Mesenteric fat pad (tissue), 1 donor: ENCODE results near the gene PMEPA1. TPM values are rescaled to one million over a fixed set of nuclear protein-coding genes. Genes with fewer than 3 reads are reported as not detected.

Experiments
- DNase-seq: peaks from one replicate; pipeline ENCODE4 v3.0.0-alpha.2; 2020; ENCODE audit warnings: low spot score
- total RNA-seq: library from RNA; stranded (reverse); fragmentation: NEBNext Ultra II Directional; extraction: Animal tissue kit (Norgen Biotek cat#: 25700); gene quantifications from one replicate; pipeline ENCODE4 v1.2.1, GENCODE V29; 2021
- donor health status: DM: yes; HTN: yes; CAD: no.

PMEPA1 gene
- total RNA-seq, 1 donor from 2014 or later = 90.0 TPM

DNA sequence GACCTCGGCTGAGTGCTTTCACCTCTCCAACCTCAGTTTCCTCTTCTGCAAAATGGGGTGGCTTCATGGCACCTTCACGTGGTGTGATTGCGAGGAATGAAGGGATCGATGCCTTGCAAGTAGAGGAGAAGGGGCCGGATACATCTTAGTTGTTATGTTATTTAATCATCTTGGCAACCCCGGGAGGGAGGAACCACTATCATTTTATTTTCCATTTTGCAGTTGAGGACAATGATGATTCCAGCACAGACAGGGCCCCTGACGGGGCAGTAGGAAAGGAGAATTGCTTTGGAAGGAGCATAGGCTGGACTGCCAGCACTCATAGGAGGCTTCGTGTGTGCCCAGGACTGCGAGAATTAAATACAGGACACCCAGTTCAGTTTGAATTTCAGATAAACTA, 2.5 kb upstream of the PMEPA1 start:
- DNase-seq = no peak

DNA sequence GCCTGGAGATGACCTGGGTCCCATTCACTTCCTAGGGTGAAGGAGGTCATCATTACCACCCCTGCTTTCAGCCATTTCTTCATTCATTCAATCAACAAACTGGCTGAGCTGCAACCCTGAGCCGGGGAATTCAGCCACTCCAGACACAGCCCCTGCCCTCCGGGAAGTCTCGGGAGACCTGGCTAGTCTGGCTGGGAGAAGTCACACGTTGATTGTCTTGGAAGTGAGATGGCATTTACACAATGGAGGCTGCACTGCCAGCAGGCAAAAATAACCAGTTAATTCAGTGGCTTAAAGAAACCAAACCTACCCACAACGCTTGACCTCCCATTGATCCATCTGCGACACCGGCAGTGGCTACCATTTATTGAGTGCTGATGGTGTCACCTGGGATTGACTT, 2.0 kb upstream of the PMEPA1 start:
- DNase-seq = no peak

DNA sequence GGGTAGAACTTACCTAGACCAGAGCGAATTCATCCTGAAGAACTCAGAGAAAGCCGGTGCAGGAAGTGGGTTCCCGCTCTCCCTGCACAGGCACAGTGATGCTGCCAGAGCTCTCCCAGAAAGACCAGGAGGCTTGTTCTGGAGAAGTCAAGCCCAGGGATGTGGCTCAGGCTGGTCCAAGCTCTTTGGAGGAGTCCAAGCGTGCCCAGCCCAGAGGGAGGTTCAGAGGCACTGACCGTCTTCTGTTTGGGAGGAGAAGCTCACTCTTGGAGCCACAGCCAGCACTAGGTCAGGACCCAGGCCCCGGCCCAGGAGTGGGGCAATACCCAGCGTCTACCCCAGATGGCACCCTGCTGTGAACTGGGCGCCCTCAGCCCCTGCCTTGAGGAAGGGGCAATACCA, 1.5 kb upstream of the PMEPA1 start:
- no peak for DNase-seq

DNA sequence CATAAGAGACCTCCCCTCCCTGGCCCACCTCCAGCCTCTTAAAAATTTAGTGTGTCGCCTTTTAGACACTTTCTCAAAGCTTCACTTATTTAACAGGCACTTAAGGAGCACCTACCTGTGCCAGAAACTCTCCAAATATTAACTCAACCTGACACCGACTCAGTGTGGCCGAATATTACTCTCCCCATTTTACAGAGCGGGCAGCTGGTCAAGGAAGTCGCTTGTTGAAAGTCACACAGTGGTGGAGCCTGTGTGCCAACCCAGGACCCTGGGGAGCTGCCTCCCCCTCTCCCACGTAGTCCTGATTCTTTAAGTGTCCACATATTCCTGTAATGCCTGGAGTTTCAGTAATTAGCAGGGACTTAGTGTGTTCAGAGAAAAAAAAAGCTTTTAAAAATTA, 1.0 kb upstream of the PMEPA1 start:
- DNase-seq = no peak

DNA sequence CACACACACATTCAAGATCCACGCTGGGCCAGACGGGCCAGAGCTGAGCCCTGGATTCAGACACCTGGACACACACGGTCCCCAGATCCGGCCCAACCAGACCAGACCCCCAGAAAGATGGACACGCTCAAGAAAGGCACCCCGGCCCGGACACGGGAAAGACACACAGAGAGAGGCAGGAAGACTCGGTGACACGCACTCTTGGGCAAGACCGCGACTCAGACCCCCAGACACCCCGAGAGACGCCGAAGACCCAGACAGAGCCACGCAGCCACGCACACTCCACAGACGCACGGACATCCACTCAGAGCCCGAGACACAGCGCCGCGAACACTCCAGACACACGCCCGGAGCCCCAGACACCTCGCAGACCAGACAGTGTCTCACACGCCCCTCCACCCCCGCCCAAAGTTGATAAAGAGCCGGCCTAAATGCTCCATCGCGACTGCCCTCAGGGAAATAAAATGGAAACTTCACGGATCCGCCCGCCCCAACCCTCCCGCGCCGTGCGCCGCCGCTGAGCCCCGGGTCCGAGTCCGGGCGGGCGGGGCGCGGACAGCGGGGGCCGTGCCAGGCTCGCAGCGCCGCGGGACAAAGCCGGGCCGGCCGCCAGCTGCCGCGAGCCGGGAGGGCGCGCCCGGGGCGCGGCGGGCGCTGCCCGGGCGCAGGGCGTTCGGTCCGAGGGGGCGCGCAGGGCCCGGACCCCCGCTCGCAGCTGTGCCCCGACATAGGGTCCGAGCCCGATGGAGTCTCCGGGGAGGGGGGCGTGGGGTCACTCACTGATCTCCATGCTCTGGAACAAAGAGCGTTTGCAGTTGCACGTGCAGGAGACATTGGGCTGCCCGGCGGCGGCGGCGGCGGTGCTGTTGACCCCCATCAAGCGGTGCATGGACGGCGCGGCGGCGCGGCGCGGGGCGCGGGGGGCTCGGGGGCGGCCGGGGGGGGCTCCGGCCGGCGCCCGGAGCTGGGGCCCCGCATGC, 831 bp downstream of the PMEPA1 start:
- DNase-seq = no peak

DNA sequence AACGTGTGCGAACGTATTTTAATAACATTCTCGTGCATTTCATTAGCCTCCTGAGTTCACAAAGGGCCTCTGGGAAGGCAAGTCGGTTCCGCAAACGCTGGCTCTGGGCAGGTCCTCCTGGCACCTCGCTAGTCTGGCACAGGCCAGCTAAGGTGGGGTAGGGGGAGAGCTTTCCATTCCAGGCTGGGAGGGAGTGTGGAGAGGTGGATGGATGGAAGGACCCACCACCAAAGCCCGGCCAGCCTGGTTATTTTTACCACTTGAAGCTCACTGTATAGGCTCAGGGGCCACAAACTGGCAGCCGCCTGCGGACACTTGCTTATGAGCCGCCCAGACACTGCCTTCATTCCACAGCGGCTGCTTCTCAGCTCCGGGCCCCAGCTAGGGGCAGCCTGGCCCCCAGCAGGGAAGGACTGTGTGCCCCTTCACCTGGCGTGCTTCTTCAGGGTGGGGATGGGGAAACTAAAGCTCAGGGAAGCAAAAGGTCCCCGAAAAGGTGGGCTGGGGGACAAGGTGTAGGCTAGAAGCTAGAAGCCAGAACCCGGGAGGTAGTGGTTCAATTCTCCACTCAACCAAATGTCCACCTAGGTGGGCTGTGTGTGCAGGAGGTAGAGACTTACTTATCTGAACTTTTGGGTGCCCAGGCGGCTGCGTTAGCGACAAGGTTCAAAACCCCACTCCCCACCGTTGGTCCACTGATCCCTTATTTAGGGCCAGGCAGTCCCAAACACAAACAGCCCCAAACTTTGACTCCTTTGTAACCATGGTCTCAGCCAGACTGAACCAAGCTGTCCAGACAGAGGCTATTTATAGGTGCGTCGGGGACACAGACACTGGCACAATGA, 1.7 kb downstream of the PMEPA1 start:
- no peak for DNase-seq

DNA sequence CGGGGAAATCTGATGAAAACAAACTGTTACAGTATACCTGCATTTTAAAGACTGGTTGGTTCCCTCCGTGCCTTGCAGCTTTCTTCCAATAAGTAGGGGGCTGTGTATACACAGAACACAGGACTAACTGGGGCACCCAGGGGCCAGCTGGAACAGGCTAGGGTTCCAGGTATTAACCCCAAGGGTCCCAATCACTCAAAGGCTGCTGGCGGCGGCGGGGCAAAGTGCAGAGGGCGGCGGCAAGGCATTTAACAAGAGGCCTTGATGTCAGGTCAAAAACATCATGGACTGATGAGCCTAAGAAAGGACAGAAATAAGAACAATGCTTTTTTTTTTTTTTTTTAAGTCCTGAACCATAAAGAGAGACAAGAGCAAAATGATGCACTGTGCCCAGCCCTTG, 2.5 kb downstream of the PMEPA1 start:
- no peak for DNase-seq

DNA sequence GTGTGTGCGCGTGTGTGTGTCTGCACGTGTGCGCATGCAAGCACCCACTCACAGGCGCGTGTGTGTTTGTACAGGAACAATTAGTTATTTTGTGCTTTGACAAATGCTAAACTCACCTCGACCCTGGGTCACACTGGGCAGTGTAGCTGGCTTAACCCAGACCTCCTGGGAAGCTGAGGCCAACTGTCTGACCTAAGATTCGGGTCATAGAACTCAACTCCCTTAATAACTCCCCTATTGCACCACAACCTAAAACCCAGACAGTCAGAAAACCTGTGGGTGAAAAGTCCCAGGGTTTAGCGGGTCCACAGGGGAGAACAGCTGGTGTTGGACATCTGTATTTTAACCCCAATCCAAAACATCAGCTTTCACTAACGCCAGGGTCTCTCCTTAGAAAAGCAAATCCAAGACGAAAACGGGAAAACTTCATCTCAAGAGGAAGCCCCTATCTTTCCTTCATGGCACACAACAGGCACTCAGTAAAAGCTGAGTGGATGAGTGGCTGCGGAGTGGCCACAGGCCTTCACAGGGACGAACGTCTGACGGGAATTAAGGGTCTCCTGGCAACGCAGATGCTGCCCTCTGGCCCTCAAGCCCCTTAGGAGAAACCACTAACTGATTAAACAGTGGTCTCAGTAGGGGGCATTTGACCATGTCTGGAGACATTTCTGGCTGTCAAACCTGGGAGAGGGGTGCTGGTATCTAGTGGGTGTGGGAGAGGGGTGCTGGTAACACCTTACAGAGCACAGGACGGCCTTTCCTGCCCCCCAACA, 4.5 kb downstream of the PMEPA1 start:
- no peak for DNase-seq

DNA sequence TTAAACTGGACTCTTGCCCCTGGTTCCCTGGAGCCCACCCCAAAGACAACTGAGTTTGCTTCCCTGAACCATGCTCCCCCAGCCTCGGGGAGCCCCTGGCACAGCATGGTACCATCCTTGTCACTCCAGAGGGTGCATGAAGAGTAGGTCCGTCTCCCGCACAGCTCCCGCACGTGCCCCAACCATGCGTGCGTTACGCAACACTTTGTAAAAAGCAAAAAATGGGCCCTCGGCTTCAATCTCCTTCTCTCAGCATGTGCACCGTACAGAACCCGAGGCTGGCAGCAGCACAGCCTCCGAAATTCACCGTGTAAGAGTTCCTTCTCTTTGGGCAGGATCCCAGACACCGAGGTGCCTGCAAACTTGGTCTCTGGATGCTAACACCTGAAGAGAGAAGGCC, 5.6 kb downstream of the PMEPA1 start:
- DNase-seq = no peak

DNA sequence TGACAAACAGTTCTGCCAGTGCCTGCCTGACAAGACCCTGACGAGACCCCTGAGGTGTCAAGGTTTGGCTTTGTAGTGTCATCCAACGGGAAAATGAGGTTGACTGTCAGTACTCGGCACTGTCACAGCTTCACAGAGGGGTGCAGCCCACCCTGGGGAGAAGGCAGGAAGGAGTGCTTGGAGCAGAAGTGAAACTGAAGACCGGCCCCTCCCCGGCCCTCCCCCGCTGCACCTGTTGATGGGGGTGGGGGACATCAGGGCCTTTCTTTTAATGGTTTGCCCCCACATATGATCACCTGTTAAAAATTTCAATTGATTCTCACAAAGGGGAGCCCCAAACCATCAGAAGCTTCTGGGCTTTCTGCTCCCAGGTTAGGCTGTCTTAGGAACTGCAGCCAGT, 6.8 kb downstream of the PMEPA1 start:
- no peak for DNase-seq

DNA sequence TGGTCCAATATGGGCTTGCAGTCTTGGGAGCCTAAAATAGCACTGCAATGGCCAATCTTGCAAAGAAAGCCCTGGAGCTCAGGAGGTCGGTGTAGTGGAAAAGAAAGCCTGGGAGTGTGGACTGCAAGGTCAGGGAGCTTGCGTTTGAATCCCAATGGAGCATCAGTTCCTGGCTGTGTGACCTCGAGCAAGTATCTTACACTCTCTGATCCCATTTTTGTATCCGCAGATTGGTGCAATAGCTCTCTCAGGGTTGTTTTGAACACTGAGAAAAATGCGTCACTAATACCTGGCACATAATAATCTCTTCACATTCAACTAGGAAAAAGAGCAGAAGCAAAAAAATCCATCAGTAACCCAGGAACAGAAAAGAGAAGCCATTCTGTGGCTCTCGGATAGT, 7.3 kb downstream of the PMEPA1 start:
- DNase-seq = no peak

DNA sequence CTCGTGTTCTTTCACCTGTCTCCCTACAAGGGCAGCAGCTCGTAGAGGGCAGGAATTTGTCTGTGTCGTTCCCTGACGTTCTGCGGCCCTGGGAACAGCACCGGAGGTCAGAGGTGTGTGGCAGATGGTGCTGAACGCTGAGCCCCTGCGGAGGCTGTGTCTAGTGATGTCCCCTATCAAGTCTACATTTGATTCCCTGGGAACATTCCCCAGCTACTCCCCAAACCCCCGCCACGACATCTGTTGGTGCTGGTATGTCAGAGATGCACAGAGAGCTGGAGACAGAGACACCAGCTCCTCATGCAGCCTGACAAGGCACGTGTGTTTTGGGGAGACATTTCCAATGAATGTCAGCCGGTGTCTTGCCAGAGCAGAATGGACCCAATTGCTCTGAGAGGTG, 7.7 kb downstream of the PMEPA1 start:
- no peak for DNase-seq

DNA sequence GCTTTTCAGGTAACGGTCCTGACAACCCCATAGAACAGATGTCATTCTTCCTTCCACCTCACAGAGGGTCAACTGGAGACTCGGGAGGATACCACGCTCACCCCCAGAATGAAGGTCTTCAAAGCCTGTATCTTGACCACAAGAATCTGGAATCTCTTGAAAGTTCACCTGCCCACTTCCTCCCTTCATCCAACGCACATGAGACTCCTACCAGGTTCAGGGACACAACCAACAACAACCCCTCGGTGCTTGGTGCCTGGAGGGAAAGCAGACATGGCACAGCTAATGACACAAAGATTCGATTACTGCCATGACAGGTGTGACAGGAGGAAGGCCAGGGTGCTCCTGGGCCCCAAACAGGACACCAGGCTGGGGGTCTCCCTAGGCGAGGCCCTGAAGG, 8.2 kb downstream of the PMEPA1 start:
- no peak for DNase-seq

DNA sequence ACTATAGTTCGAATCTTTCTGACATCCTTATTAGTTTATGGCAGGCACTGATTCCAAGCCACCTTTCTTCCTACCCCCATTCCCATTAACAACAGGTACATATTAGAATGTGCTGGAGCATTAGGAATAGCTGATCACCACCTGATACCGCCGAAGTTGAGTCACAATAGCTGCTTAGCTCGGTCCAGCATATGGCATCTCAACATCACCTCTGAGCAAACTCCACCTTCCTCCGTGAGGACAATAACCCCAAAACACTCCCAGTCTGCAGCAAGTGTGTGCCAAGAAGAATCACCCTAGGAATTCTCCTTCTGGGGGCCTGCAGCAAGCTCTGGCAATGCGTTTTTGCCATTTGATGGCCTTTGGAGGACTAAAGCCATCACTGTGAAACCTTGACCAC, 8.7 kb downstream of the PMEPA1 start:
- no peak for DNase-seq

DNA sequence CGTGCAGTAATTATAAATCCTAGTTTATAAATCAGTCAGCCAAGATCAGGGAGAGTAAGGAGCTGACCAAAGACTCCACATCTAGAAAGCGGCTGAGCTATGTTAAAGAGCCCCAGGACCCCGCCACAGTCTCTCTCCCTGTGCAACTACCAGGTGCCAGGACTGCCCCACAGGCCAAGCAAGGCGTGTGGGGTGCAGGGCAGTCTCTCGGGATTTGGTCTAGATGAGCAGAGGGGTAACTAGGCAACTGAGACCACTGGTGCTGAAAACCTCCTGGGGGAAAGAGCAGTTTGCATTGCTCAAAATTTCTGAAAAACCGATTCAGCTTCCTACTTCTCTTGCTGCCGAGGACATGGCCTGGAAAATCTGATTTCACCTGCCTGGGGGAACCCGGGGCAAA, 10.4 kb downstream of the PMEPA1 start:
- DNase-seq = no peak

DNA sequence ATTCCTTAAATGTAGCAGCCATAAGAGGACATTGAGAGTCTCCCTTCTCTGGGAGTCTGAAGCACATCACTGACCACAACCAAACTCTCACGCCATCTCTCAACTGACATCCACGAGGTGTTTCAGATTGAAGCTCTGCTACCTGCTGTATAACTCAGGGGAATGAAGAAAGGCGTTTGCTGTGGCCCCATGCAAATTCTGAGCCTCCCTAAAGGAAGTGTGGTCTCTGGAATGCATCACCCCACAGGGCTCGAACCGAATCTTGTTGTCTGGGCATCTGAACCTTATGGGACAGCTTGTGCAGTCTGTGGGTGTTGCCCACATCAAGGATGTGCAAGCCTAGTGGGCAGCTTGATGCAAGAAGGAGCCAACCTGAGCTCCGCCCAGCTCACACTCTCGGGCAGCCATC, 10.9 kb downstream of the PMEPA1 start:
- DNase-seq = no peak

DNA sequence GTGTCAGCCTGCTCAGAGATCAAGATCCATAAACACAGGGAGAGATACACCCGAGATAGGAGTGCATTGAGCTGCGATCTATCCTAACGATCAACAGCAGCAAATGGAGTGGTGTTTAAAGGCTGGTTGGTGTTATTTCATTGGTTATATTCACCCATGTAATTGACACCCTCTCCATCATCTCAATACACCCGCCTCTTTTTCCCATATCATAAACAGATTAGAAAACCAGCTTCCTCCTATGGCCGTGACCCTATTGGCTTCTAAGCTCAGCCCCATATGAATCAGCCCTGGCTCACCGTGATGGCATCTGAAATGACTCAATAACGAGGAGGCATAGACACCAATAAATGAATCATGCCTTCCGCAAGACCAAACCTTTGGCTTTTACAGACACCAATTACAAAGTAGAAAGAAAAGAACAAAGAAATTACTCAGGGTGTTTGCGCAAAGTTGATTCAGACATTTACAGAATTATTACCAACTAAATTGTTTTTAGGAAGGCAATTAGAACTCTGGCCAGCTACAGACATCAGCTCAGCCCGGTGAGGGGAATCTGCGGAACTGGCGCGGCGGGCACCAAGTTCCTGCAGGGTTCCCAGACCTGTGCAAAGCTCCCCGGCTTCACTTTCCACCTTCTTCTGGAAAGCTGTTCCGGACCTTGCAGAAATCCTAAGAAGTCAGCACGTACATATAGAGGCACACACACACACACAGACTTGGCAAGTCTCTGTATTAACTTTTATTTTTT, 11.5 kb downstream of the PMEPA1 start:
- no peak for DNase-seq

DNA sequence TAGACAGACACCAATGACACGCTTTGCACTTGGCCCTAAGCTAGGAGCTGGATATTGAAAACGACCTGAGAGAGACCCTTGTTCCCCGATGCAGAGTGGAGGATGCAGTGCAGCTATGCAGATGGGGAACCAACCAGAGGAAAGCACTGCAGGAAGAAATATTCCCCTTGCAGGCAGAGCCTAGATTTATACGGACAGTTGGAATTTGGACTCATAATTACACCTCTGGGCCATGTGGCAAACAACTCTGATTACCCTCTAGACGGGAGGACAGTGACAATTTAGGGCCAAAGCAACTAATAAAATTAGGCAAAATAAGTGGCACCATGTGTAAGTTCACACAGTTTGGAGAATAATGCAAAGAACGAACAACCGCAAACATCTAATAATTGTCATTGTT, 12.3 kb downstream of the PMEPA1 start:
- DNase-seq = no peak

DNA sequence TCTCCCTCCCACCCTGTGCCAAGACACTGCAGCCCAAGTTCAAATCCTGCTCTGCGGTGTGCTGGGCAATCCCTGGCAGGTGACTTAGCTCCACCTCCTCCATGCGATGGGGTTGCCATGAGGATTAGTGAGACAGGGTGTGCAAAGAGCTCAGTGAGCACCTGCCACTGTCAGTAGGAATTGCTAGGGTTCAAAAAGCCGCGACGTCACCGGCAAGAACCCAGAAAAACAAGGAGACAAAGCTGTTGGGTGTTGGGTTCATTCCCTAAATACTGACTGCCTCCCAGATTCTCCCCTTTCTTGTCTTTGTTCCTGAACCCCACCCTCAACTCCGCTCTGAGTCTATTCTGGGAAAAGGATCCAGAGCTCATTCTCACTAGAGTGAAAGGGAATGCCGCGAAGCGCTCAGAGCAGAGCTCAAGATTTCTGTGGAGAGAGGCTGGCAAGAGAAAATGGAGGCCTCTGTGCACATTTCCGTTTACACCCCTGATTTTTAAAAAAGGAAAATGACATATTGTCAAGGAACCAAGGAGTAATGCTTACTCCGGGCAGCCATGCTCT, 13.3 kb downstream of the PMEPA1 start:
- DNase-seq = no peak

DNA sequence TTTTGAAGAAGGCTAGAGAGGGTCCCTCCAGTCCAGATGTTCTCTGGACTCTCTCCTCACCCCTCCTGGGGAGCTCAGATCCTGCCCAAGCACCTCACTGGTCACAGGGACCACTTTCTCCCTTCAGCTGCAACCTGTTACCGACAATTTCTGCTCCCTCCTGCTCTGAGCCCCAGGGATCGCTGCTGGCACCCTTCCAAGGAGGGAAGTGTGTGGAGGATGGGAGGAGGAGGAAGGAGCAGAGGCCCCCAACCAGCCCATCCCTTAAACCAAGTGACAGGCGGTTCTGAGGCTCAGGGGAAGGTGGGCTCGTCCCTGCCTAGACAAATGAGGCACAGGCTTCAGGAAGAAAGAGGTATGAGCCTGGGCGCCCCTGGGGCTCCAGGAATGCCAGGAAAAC, 13.9 kb downstream of the PMEPA1 start:
- no peak for DNase-seq

DNA sequence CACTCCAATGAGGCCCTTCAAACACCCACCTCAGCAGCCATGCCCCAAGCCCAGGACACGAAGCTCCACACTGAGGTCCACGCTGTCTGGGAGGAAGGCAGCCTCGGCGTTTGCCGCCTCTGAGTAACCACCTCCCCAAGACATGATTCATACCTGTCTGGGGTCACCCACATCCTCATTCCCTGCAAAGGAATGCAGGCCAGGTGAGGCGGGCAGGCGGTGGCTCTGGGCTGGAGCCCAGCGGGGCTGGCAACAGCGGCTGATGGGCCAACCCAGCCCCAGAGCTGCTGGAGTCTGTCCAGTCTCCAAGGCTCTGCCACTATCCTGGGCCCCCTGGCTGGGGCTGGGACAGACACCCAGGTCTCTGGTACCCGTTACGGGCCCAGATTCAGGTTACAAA, 14.8 kb downstream of the PMEPA1 start:
- no peak for DNase-seq
